Keratinocyte (primary cell): Measurements from ENCODE around the gene SIK3. TPM values are rescaled to one million over a fixed set of nuclear protein-coding genes. Genes with fewer than 3 reads are reported as not detected.

ENCODE experiments used
- DNase-seq: peaks from one replicate; pipeline ENCODE4 v3.0.0-alpha.2; 2011; ENCODE audit warnings: low read depth, missing footprints, low spot score
- FAIRE-seq: peaks from 2 replicates; lab custom pipeline; 2011; peaks lifted over from hg19 to GRCh38; lab: Jason Lieb, UNC
- H2AFZ ChIP-seq: 2 replicates; pipeline ENCODE4 v1.6.0; 2012; ENCODE audit warnings: low read length, control low read depth, inconsistent platforms; ENCODE audit not compliant: control insufficient read depth
- H3K27ac ChIP-seq: 2 replicates; pipeline ENCODE4 v1.5.1; 2011; ENCODE audit warnings: low read length; ENCODE audit not compliant: control insufficient read depth, insufficient read depth
- H3K27me3 ChIP-seq: 3 replicates; pipeline ENCODE4 v1.6.0; 2011; ENCODE audit warnings: low read length; ENCODE audit not compliant: control insufficient read depth, insufficient read depth; ENCODE audit errors: extremely low read depth
- H3K36me3 ChIP-seq, 2 experiments: 2 replicates in 1 of 2; 3 replicates in 1 of 2; pipeline ENCODE4 v1.5.1; 2011; ENCODE audit warnings: low read length in 2 of 2, mild to moderate bottlenecking in 1 of 2; ENCODE audit not compliant: control insufficient read depth in 2 of 2, insufficient read depth in 2 of 2; ENCODE audit errors: extremely low read depth in 1 of 2
- H3K4me1 ChIP-seq: 3 replicates; pipeline ENCODE4 v1.5.1; 2011; ENCODE audit warnings: low read length; ENCODE audit not compliant: control insufficient read depth, insufficient read depth; ENCODE audit errors: extremely low read depth
- H3K4me2 ChIP-seq: 3 replicates; pipeline ENCODE4 v1.6.0; 2011; ENCODE audit warnings: low read depth, low read length; ENCODE audit not compliant: control insufficient read depth, insufficient read depth; ENCODE audit errors: extremely low read depth
- H3K4me3 ChIP-seq, 3 experiments: fragments of 200-600 bp in 1 of 3; sonication (generic) in 1 of 3; 2 replicates in 2 of 3; 3 replicates in 1 of 3; pipeline ENCODE4 v1.5.1; 2011 to 2016; ENCODE audit warnings: low read length in 3 of 3, mild to moderate bottlenecking in 3 of 3, control low read depth in 2 of 3, inconsistent platforms in 1 of 3, low read depth in 1 of 3, mixed read lengths in 1 of 3, mixed run types in 1 of 3, moderate library complexity in 1 of 3; ENCODE audit not compliant: control insufficient read depth in 2 of 3, insufficient read depth in 2 of 3; ENCODE audit errors: extremely low read depth in 1 of 3
- H3K79me2 ChIP-seq: 2 replicates; pipeline ENCODE4 v1.6.0; 2012; ENCODE audit warnings: low read length; ENCODE audit not compliant: control insufficient read depth, insufficient read depth
- H3K9ac ChIP-seq: 3 replicates; pipeline ENCODE4 v1.6.0; 2011; ENCODE audit warnings: low read length; ENCODE audit not compliant: control insufficient read depth, insufficient read depth; ENCODE audit errors: extremely low read depth
- H3K9me1 ChIP-seq: 3 replicates; pipeline ENCODE4 v1.6.0; 2011; ENCODE audit warnings: low read length; ENCODE audit not compliant: control insufficient read depth, insufficient read depth; ENCODE audit errors: extremely low read depth
- H3K9me3 ChIP-seq: 2 replicates; pipeline ENCODE4 v1.5.1; 2012; ENCODE audit warnings: low read depth, low read length; ENCODE audit not compliant: control insufficient read depth
- H4K20me1 ChIP-seq: 3 replicates; pipeline ENCODE4 v1.6.0; 2011; ENCODE audit warnings: low read length; ENCODE audit not compliant: control insufficient read depth, insufficient read depth; ENCODE audit errors: extremely low read depth
- CTCF ChIP-seq, 3 experiments: IDR thresholded peaks in 1 of 3; conservative IDR thresholded peaks in 1 of 3; optimal IDR thresholded peaks in 1 of 3; 2 replicates in 2 of 3; 3 replicates in 1 of 3; pipeline versions ENCODE3 to v1.5.1; 2011; ENCODE audit warnings: low read length in 3 of 3, mild to moderate bottlenecking in 3 of 3, moderate library complexity in 2 of 3, control low read depth in 1 of 3, inconsistent platforms in 1 of 3; ENCODE audit not compliant: insufficient read depth in 2 of 3; ENCODE audit errors: extremely low read depth in 1 of 3
- EZH2 ChIP-seq: IDR thresholded peaks from one replicate; pipeline ENCODE4 v1.6.1; 2012; ENCODE audit warnings: inconsistent platforms, mild to moderate bottlenecking, low read length, moderate library complexity
- dilution Hi-C: fragments of 300-500 bp; cut with MboI; formaldehyde crosslinking; loops from one replicate; pipeline ENCODE4 v1.7.0; 2020; ENCODE audit warnings: low sequenced_read_pairs; ENCODE audit not compliant: extremely low pct_ligation_motif_present
- polyA plus RNA-seq, 5 experiments: library from polyadenylated mRNA; depleted of rRNA in 3 of 5; stranded (reverse) in 3 of 5; stranded (forward) in 1 of 5; unstranded in 1 of 5; fragments of >200 nt; gene quantifications; 1 replicate in 1 of 5; 2 replicates in 3 of 5; 3 replicates in 1 of 5; pipeline versions ENCODE4 v1.2.1 to v1.2.3, GENCODE V29; 2011 to 2012; ENCODE audit warnings: missing spikeins in 2 of 5, low read depth in 1 of 5, low replicate concordance in 1 of 5

SIK3 gene
- polyA plus RNA-seq, 1 donor (not counting 4 experiments of a cell fraction or from before 2014, with no cell fraction given) = 8.2 TPM

GRCh38 chr11:116955548-116955947 lies 142.7 kb downstream of the SIK3 start:
- FAIRE-seq (no peak), DNase-seq (no peak)
- H3K9me1 ChIP-seq = no peaks in the 10 kb centered on the region
- no peak overlapping the region for H3K27ac ChIP-seq
- no peak overlapping the region for H3K4me2 ChIP-seq
- TF ChIP-seq CTCF (optimal IDR thresholded peaks at IDR 0.05 in 1 of 3, IDR thresholded peaks at IDR 0.05 in 1 of 3, conservative IDR thresholded peaks at IDR 0.05 in 1 of 3; ENCODE audit: extremely low read depth in 1 of 3, insufficient read depth in 2 of 3, low read length in 3 of 3) (no peak), EZH2 (no peak)
- peaks cover 1% of the 10 kb centered on the region for H4K20me1 ChIP-seq
- dilution Hi-C loops = no loop called here
- H3K9me3 ChIP-seq = no peaks in the 10 kb centered on the region
- H3K9ac ChIP-seq = no peak overlapping the region
- peaks cover 1 to 6% of the 10 kb centered on the region in 2 experiments for H3K36me3 ChIP-seq
- H3K27me3 ChIP-seq = no peaks in the 10 kb centered on the region
- no peak overlapping the region for H2AFZ ChIP-seq
- H3K79me2 ChIP-seq = peaks cover 16% of the 10 kb centered on the region
- H3K4me1 ChIP-seq = peaks cover 12% of the 10 kb centered on the region
- no peak overlapping the region for H3K4me3 ChIP-seq

- H3K9me3 ChIP-seq = no peaks in the 10 kb centered on the region
- TF ChIP-seq CTCF (optimal IDR thresholded peaks at IDR 0.05 in 1 of 3, IDR thresholded peaks at IDR 0.05 in 1 of 3, conservative IDR thresholded peaks at IDR 0.05 in 1 of 3; ENCODE audit: extremely low read depth in 1 of 3, insufficient read depth in 2 of 3, low read length in 3 of 3) = no peak
- TF ChIP-seq EZH2 = no peak
- H3K9ac ChIP-seq = no peak overlapping the region
- no peaks in the 10 kb centered on the region for H3K9me1 ChIP-seq
- no peak overlapping the region for H2AFZ ChIP-seq
- dilution Hi-C loops = no loop called here
- DNase-seq (no peak), FAIRE-seq (no peak)
- no peak overlapping the region for H3K27ac ChIP-seq
- peaks cover 6% of the 10 kb centered on the region for H3K79me2 ChIP-seq
- peaks cover 13% of the 10 kb centered on the region for H3K4me1 ChIP-seq
- H3K4me2 ChIP-seq = no peak overlapping the region
- no peaks in the 10 kb centered on the region for H3K27me3 ChIP-seq
- peaks cover 5 to 6% of the 10 kb centered on the region in 2 experiments for H3K36me3 ChIP-seq
- H4K20me1 ChIP-seq = no peaks in the 10 kb centered on the region
- no peak overlapping the region for H3K4me3 ChIP-seq
Observed at GRCh38 chr11:116953530-116954285, 144.5 kb downstream of the SIK3 start.
